H9 (cell line): Measurements from ENCODE around the gene ZNRF3. TPM values are rescaled to one million over a fixed set of nuclear protein-coding genes. Genes with fewer than 3 reads are reported as not detected.
A peak's percentile ranks its signal among the peaks of the same experiment; 100 is the strongest.

Source experiments
- DNase-seq: peaks from one replicate; pipeline ENCODE4 v3.0.0-alpha.2; 2017
- H2AFZ ChIP-seq: one replicate; pipeline ENCODE4 v1.6.1; 2013; ENCODE audit warnings: mild to moderate bottlenecking, low read length, control low read depth, moderate library complexity
- H2AK5ac ChIP-seq: 2 replicates; pipeline ENCODE4 v1.6.1; 2013; ENCODE audit warnings: low read length, control low read depth, mixed read lengths; ENCODE audit not compliant: insufficient read length
- H2BK120ac ChIP-seq: one replicate; pipeline ENCODE4 v1.6.1; 2013; ENCODE audit warnings: low read depth, mild to moderate bottlenecking, low read length, control low read depth, inconsistent platforms; ENCODE audit not compliant: poor library complexity, severe bottlenecking
- H2BK12ac ChIP-seq: 2 replicates; pipeline ENCODE4 v1.6.1; 2013; ENCODE audit warnings: low read length, control low read depth, mixed read lengths, low read depth; ENCODE audit not compliant: insufficient read length
- H2BK15ac ChIP-seq: 2 replicates; pipeline ENCODE4 v1.6.1; 2013; ENCODE audit warnings: low read depth, low read length, control low read depth
- H2BK20ac ChIP-seq: one replicate; pipeline ENCODE4 v1.6.1; 2013; ENCODE audit warnings: low read depth, mild to moderate bottlenecking, low read length, control low read depth, inconsistent platforms; ENCODE audit not compliant: poor library complexity, severe bottlenecking
- H2BK5ac ChIP-seq: 2 replicates; pipeline ENCODE4 v1.6.1; 2013; ENCODE audit warnings: low read length, control low read depth, mixed read lengths; ENCODE audit not compliant: insufficient read length
- H3K14ac ChIP-seq: 2 replicates; pipeline ENCODE4 v1.6.1; 2013; ENCODE audit warnings: low read length, control low read depth; ENCODE audit not compliant: insufficient read depth
- H3K18ac ChIP-seq: 2 replicates; pipeline ENCODE4 v1.6.1; 2013; ENCODE audit warnings: low read depth, mild to moderate bottlenecking, mixed read lengths, low read length, control low read depth; ENCODE audit not compliant: insufficient read length
- H3K23ac ChIP-seq: 2 replicates; pipeline ENCODE4 v1.6.1; 2013; ENCODE audit warnings: low read length, control low read depth, mixed read lengths, low read depth; ENCODE audit not compliant: insufficient read length
- H3K23me2 ChIP-seq: 2 replicates; pipeline ENCODE4 v1.6.1; 2013; ENCODE audit warnings: low read depth, mild to moderate bottlenecking, mixed read lengths, low read length, control low read depth; ENCODE audit not compliant: insufficient read length, poor library complexity, severe bottlenecking
- H3K27ac ChIP-seq: 2 replicates; pipeline ENCODE4 v1.5.1; 2013; ENCODE audit warnings: low read length, control low read depth, mixed read lengths, low read depth; ENCODE audit not compliant: insufficient read length
- H3K27me3 ChIP-seq: 2 replicates; pipeline ENCODE4 v1.6.1; 2013; ENCODE audit warnings: low read length, control low read depth, inconsistent platforms; ENCODE audit not compliant: insufficient read depth
- H3K4ac ChIP-seq: 2 replicates; pipeline ENCODE4 v1.6.1; 2013; ENCODE audit warnings: low read depth, mild to moderate bottlenecking, control low read depth, inconsistent platforms, low read length, moderate library complexity
- H3K4me1 ChIP-seq: 2 replicates; pipeline ENCODE4 v1.6.1; 2013; ENCODE audit warnings: low read length, control low read depth, inconsistent platforms; ENCODE audit not compliant: insufficient read depth
- H3K4me2 ChIP-seq: 2 replicates; pipeline ENCODE4 v1.6.1; 2013; ENCODE audit warnings: low read length, control low read depth, mixed read lengths; ENCODE audit not compliant: insufficient read length, insufficient read depth
- H3K56ac ChIP-seq: 2 replicates; pipeline ENCODE4 v1.6.1; 2013; ENCODE audit warnings: low read depth, mild to moderate bottlenecking, mixed read lengths, low read length, control low read depth; ENCODE audit not compliant: insufficient read length
- H3K79me1 ChIP-seq: 2 replicates; pipeline ENCODE4 v1.6.1; 2013; ENCODE audit warnings: low read depth, mild to moderate bottlenecking, moderate library complexity, low read length, control low read depth, inconsistent platforms; ENCODE audit not compliant: insufficient read depth, poor library complexity, severe bottlenecking
- H3K79me2 ChIP-seq: 2 replicates; pipeline ENCODE4 v1.6.1; 2013; ENCODE audit warnings: low read length, control low read depth, inconsistent platforms; ENCODE audit not compliant: insufficient read depth
- H3K9ac ChIP-seq: 2 replicates; pipeline ENCODE4 v1.6.1; 2013; ENCODE audit warnings: low read length, control low read depth, mixed read lengths; ENCODE audit not compliant: insufficient read length; ENCODE audit errors: extremely low read depth
- H3K9me3 ChIP-seq: one replicate; pipeline ENCODE4 v1.6.1; 2013; ENCODE audit warnings: low read depth, low read length, inconsistent platforms; ENCODE audit not compliant: control insufficient read depth
- H3T11ph ChIP-seq: one replicate; pipeline ENCODE4 v1.6.1; 2013; ENCODE audit warnings: mild to moderate bottlenecking, low read length, control low read depth, inconsistent platforms
- H4K20me1 ChIP-seq: one replicate; pipeline ENCODE4 v1.6.1; 2013; ENCODE audit not compliant: control insufficient read depth, insufficient read length, insufficient read depth
- H4K5ac ChIP-seq: 2 replicates; pipeline ENCODE4 v1.6.1; 2013; ENCODE audit warnings: low read depth, mild to moderate bottlenecking, mixed read lengths, low read length, control low read depth; ENCODE audit not compliant: insufficient read length
- H4K8ac ChIP-seq: replicated peaks from 2 replicates; pipeline ENCODE4 v1.6.1; 2013; ENCODE audit warnings: low read length, control low read depth, mixed read lengths, low read depth; ENCODE audit not compliant: insufficient read length
- H4K91ac ChIP-seq: 2 replicates; pipeline ENCODE4 v1.6.1; 2013; ENCODE audit warnings: low read depth, mild to moderate bottlenecking, moderate library complexity, mixed read lengths, low read length, control low read depth; ENCODE audit not compliant: insufficient read length
- H3K27ac Mint-ChIP-seq, 3 experiments: 2 replicates in 2 of 3; 3 replicates in 1 of 3; pipeline ENCODE4 v1.8.0; 2020 to 2021; ENCODE audit warnings: mixed read lengths in 3 of 3, mild to moderate bottlenecking in 1 of 3, moderate library complexity in 1 of 3
- H3K27me3 Mint-ChIP-seq: 2 replicates; pipeline ENCODE4 v1.8.0; 2021; ENCODE audit warnings: low read depth, mild to moderate bottlenecking, moderate library complexity, mixed read lengths
- H3K36me3 Mint-ChIP-seq, 3 experiments: 2 replicates in 2 of 3; 3 replicates in 1 of 3; pipeline ENCODE4 v1.8.0; 2020 to 2021; ENCODE audit warnings: low read depth in 3 of 3, mixed read lengths in 3 of 3; ENCODE audit not compliant: insufficient read depth in 1 of 3
- H3K4me1 Mint-ChIP-seq, 2 experiments: 2 replicates each; pipeline ENCODE4 v1.8.0; 2020; ENCODE audit warnings: mixed read lengths in 2 of 2
- H3K4me3 Mint-ChIP-seq, 2 experiments: 2 replicates in 1 of 2; 3 replicates in 1 of 2; pipeline ENCODE4 v1.8.0; 2020 to 2021; ENCODE audit warnings: mild to moderate bottlenecking in 2 of 2, mixed read lengths in 2 of 2, moderate library complexity in 1 of 2
- H3K9me3 Mint-ChIP-seq, 2 experiments: 2 replicates in 1 of 2; 3 replicates in 1 of 2; pipeline ENCODE4 v1.8.0; 2020; ENCODE audit warnings: mild to moderate bottlenecking in 2 of 2, mixed read lengths in 2 of 2, moderate library complexity in 1 of 2
- WGBS: extraction: QIAGEN DNeasy Blood & Tissue Kit; methylation state at CpG from one replicate; pipeline ENCODE4 v1.1.7; 2013; ENCODE audit warnings: missing lambda C conversion rate, low lambda C conversion rate, mixed read lengths; ENCODE audit not compliant: insufficient read length; ENCODE audit errors: extremely low coverage; 5-methylcytosine and 5-hydroxymethylcytosine counted together
- total RNA-seq: library from RNA; stranded (reverse); gene quantifications from 2 replicates; pipeline ENCODE4 v1.2.1, GENCODE V29; 2021
- TF ChIP-seq, protein P1 (sequence below): fragments of 200-600 bp; sonication (generic); conservative IDR thresholded peaks from 3 replicates; pipeline ENCODE4 v1.8.0; 2021; ENCODE audit warnings: antibody characterized with exemption, mild to moderate bottlenecking

Gene ZNRF3
- total RNA-seq, 1 experiment from 2014 or later = 20.6 TPM

- TF ChIP-seq, protein P1, sequence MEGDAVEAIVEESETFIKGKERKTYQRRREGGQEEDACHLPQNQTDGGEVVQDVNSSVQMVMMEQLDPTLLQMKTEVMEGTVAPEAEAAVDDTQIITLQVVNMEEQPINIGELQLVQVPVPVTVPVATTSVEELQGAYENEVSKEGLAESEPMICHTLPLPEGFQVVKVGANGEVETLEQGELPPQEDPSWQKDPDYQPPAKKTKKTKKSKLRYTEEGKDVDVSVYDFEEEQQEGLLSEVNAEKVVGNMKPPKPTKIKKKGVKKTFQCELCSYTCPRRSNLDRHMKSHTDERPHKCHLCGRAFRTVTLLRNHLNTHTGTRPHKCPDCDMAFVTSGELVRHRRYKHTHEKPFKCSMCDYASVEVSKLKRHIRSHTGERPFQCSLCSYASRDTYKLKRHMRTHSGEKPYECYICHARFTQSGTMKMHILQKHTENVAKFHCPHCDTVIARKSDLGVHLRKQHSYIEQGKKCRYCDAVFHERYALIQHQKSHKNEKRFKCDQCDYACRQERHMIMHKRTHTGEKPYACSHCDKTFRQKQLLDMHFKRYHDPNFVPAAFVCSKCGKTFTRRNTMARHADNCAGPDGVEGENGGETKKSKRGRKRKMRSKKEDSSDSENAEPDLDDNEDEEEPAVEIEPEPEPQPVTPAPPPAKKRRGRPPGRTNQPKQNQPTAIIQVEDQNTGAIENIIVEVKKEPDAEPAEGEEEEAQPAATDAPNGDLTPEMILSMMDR = no peak
- no peak overlapping the region for H3K4me2 ChIP-seq
- no peaks in the 10 kb centered on the region; the same call in 1 of the 2 replicates for H3K27me3 Mint-ChIP-seq
- no peak overlapping the region for H3K27ac ChIP-seq
- H4K5ac ChIP-seq = no peak overlapping the region
- H3K56ac ChIP-seq = no peak overlapping the region
- no peak overlapping the region for H2AK5ac ChIP-seq
- no peak overlapping the region for H4K8ac ChIP-seq
- H3K27ac Mint-ChIP-seq = peak overlapping the region; percentile 48 to 96 (median 64); a peak in 5 of 7 replicates
- no peak overlapping the region for H3K23ac ChIP-seq
- peaks cover 5 to 22% (median 8%) of the 10 kb centered on the region in 3 experiments; a peak in 6 of 7 replicates for H3K36me3 Mint-ChIP-seq
- no peak overlapping the region; a peak in 1 of 5 replicates for H3K4me3 Mint-ChIP-seq
- H3K9me3 Mint-ChIP-seq = no peaks in the 10 kb centered on the region
- peak overlapping the region; percentile 13 for H2BK20ac ChIP-seq
- no peak for DNase-seq
- H2BK12ac ChIP-seq = peak overlapping the region; percentile 28
- H3K18ac ChIP-seq = peak overlapping the region; percentile 45
- H3K14ac ChIP-seq = peak overlapping the region; percentile 53; the same call in 1 of the 2 replicates
- H3K27me3 ChIP-seq = no peaks in the 10 kb centered on the region
- no peaks in the 10 kb centered on the region for H4K20me1 ChIP-seq
- H3K79me1 ChIP-seq = peaks cover 3% of the 10 kb centered on the region
- no peak overlapping the region for H4K91ac ChIP-seq
- no CpG with 5 or more reads among the region's 5 CpGs for WGBS
- H3K9ac ChIP-seq = no peak overlapping the region
- peaks cover 56 to 57% of the 10 kb centered on the region in 2 experiments for H3K4me1 Mint-ChIP-seq
- H2BK5ac ChIP-seq = no peak overlapping the region
- no peak overlapping the region for H3T11ph ChIP-seq
- no peak overlapping the region for H2BK15ac ChIP-seq
- no peak overlapping the region for H2BK120ac ChIP-seq
- peaks cover 19% of the 10 kb centered on the region for H3K4me1 ChIP-seq
- H3K79me2 ChIP-seq = no peaks in the 10 kb centered on the region
- no peaks in the 10 kb centered on the region for H3K23me2 ChIP-seq
- H3K4ac ChIP-seq = no peak overlapping the region
- no peak overlapping the region for H2AFZ ChIP-seq
- no peaks in the 10 kb centered on the region for H3K9me3 ChIP-seq
These were observed 117.3 kb downstream of the ZNRF3 start for GRCh38 chr22:29000641-29001040.
